ENCODE data around the gene CNTNAP5. TPM values are rescaled to one million over a fixed set of nuclear protein-coding genes. Genes with fewer than 3 reads are reported as not detected.

The CNTNAP5 gene
- total RNA-seq, 1 donor from 2014 or later = not detected

GRCh38 chr2:124159166-124159565 lies 134.1 kb downstream of the CNTNAP5 start:
- Histone ChIP-seq H3K4me3 (ENCODE audit: low read depth, low read length) (no peak overlapping the region), H3K36me3 (ENCODE audit: control insufficient read depth, insufficient read depth, low read length) (no peaks in the 10 kb centered on the region), H3K27me3 (ENCODE audit: control insufficient read depth, insufficient read depth, low read length) (no peaks in the 10 kb centered on the region)
- TF ChIP-seq CTCF (IDR thresholded peaks at IDR 0.05; ENCODE audit: insufficient read depth, low read length, poor library complexity, severe bottlenecking) = no peak
- DNase-seq (ENCODE audit: low read depth) = no peak

DNA sequence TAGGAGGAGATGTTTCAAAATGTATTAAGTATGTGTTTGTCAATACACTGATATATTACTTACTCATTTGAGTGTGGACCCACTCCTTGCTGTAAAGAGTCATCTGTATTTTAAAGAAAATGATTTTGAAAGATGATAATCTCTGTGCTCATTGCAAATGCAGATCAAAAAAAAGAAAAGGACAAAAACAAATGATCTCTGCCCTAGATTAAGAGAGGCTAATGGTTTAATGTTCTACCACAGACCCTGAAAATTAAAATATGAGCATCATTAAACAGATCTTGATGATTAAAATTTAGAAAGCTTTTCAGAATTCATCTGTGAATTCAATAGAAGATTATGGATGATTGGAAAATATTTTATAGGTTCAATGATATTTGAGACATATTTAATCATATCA lies 136.5 kb downstream of the CNTNAP5 start:
- TF ChIP-seq CTCF (IDR thresholded peaks at IDR 0.05; ENCODE audit: insufficient read depth, low read length, poor library complexity, severe bottlenecking) = no peak
- no peaks in the 10 kb centered on the region for H3K36me3 ChIP-seq (ENCODE audit: control insufficient read depth, insufficient read depth, low read length)
- H3K27me3 ChIP-seq (ENCODE audit: control insufficient read depth, insufficient read depth, low read length) = no peaks in the 10 kb centered on the region
- no peak overlapping the region for H3K4me3 ChIP-seq (ENCODE audit: low read depth, low read length)
- DNase-seq (ENCODE audit: low read depth) = no peak

DNA sequence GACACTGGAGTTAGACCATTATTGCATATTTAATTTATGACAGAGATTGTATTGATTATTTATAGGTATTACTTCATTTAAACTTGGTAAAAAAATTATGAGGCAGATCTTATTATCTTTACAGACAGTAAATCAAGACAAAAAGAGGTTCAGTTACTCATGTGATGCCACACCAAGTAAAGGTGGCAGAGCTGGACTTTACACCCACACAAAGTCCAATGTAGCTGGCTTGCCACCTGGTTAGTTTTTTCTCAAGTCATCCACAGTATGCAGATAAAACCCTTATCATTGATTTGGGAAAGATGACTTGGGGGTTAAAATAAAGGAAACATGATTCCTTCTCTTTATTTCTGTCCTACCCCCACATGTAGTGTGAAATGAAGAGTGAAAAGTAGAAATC lies 137.2 kb downstream of the CNTNAP5 start:
- H3K36me3 ChIP-seq (ENCODE audit: control insufficient read depth, insufficient read depth, low read length) = no peaks in the 10 kb centered on the region
- H3K4me3 ChIP-seq (ENCODE audit: low read depth, low read length) = no peak overlapping the region
- no peak for TF ChIP-seq CTCF (IDR thresholded peaks at IDR 0.05; ENCODE audit: insufficient read depth, low read length, poor library complexity, severe bottlenecking)
- no peaks in the 10 kb centered on the region for H3K27me3 ChIP-seq (ENCODE audit: control insufficient read depth, insufficient read depth, low read length)
- no peak for DNase-seq (ENCODE audit: low read depth)

GRCh38 chr2:124163840-124164239 lies 138.8 kb downstream of the CNTNAP5 start:
- H3K27me3 ChIP-seq (ENCODE audit: control insufficient read depth, insufficient read depth, low read length) = no peaks in the 10 kb centered on the region
- no peak for TF ChIP-seq CTCF (IDR thresholded peaks at IDR 0.05; ENCODE audit: insufficient read depth, low read length, poor library complexity, severe bottlenecking)
- H3K4me3 ChIP-seq (ENCODE audit: low read depth, low read length) = no peak overlapping the region
- no peaks in the 10 kb centered on the region for H3K36me3 ChIP-seq (ENCODE audit: control insufficient read depth, insufficient read depth, low read length)
- DNase-seq (ENCODE audit: low read depth) = no peak

DNA sequence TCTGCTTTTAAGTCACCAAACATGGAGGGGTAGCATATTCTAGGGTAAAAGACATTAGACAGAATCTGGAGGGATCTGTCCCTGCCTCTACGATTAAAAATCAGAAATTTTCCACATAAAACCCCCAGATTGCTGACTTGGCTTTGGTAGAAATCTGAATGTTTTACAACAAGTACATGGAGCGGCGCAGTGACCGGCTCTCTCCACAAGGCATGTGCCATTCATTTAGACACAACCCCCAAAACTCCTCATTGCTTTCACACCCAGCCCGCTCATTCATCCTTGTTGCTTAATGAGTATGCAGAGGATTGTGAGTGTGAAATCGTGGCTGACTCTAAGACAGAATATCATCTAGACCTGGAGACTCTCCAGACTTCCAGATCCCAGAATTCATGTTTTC lies 140.6 kb downstream of the CNTNAP5 start:
- DNase-seq (ENCODE audit: low read depth) = no peak
- Histone ChIP-seq H3K27me3 (ENCODE audit: control insufficient read depth, insufficient read depth, low read length) (no peaks in the 10 kb centered on the region), H3K4me3 (ENCODE audit: low read depth, low read length) (no peak overlapping the region), H3K36me3 (ENCODE audit: control insufficient read depth, insufficient read depth, low read length) (no peaks in the 10 kb centered on the region)
- no peak for TF ChIP-seq CTCF (IDR thresholded peaks at IDR 0.05; ENCODE audit: insufficient read depth, low read length, poor library complexity, severe bottlenecking)

DNA sequence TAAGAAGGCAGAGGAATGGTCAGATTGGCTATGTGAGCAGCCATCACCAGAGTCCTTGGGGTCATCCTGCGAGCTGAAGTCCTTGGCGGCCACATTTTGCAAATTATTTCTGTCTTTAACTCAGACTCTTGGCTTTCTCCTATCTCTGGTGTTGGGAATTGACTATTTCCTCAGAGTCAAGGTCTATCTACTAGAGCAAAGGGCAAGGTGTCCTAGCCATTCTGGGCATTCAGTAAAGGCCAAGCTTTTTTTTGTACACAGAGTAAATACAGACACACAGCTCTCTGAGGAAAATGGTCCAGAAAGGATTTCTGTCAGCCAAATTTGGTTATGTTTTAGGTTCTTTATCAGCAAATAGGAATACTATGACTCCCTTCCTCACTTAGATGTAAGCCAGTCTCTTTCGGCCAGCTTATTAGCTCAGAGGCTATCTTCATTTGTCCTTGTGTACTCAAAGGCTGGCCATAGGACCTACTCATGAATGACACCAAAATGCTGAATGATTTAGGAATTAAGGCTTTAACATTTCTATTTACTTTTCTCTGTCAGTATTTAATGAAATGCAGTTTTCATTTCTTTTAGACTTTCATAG lies 146.5 kb downstream of the CNTNAP5 start:
- Histone ChIP-seq H3K27me3 (ENCODE audit: control insufficient read depth, insufficient read depth, low read length) (no peaks in the 10 kb centered on the region), H3K4me3 (ENCODE audit: low read depth, low read length) (no peak overlapping the region), H3K36me3 (ENCODE audit: control insufficient read depth, insufficient read depth, low read length) (no peaks in the 10 kb centered on the region)
- TF ChIP-seq CTCF (IDR thresholded peaks at IDR 0.05; ENCODE audit: insufficient read depth, low read length, poor library complexity, severe bottlenecking) = no peak
- no peak for DNase-seq (ENCODE audit: low read depth)

Measured in kidney epithelial cell (primary cell).